Endothelial cell (in vitro differentiated cells): ENCODE results near the gene AKAP4. TPM values are rescaled to one million over a fixed set of nuclear protein-coding genes. Genes with fewer than 3 reads are reported as not detected.

Experiments used
- DNase-seq: peaks from one replicate; pipeline ENCODE4 v3.0.0; 2021; ENCODE audit warnings: low spot score
- H3K27ac Mint-ChIP-seq: one replicate; pipeline ENCODE4 v1.8.0; 2021; ENCODE audit warnings: mixed read lengths, inconsistent platforms; ENCODE audit not compliant: unreplicated experiment
- H3K27me3 Mint-ChIP-seq: one replicate; pipeline ENCODE4 v1.8.0; 2021; ENCODE audit warnings: mild to moderate bottlenecking, moderate library complexity, mixed read lengths, inconsistent platforms; ENCODE audit not compliant: unreplicated experiment
- H3K36me3 Mint-ChIP-seq: one replicate; pipeline ENCODE4 v1.8.0; 2021; ENCODE audit warnings: mild to moderate bottlenecking, low read depth, mixed read lengths, inconsistent platforms; ENCODE audit not compliant: unreplicated experiment
- H3K4me1 Mint-ChIP-seq: one replicate; pipeline ENCODE4 v1.8.0; 2021; ENCODE audit warnings: mild to moderate bottlenecking, mixed read lengths, inconsistent platforms; ENCODE audit not compliant: unreplicated experiment
- H3K4me3 Mint-ChIP-seq: one replicate; pipeline ENCODE4 v1.8.0; 2021; ENCODE audit warnings: mild to moderate bottlenecking, mixed read lengths, inconsistent platforms; ENCODE audit not compliant: unreplicated experiment
- H3K9me3 Mint-ChIP-seq: one replicate; pipeline ENCODE4 v1.8.0; 2021; ENCODE audit warnings: mixed read lengths, inconsistent platforms; ENCODE audit not compliant: unreplicated experiment
- CTCF ChIP-seq: fragments of 200-600 bp; sonication (generic); IDR thresholded peaks from one replicate; pipeline ENCODE4 v1.5.0; 2021; ENCODE audit warnings: antibody characterized with exemption; ENCODE audit not compliant: unreplicated experiment
- total RNA-seq: library from RNA; stranded (reverse); fragmentation: NEBNext Ultra II Directional; extraction: Animal tissue kit (Norgen Biotek cat#: 25700); gene quantifications from one replicate; pipeline ENCODE4 v1.2.1, GENCODE V29; 2021; ENCODE audit not compliant: unreplicated experiment

Gene AKAP4
- total RNA-seq, 1 donor from 2014 or later = not detected

GRCh38 chrX:50198348-50198747 lies 2.5 kb downstream of the AKAP4 start:
- Mint-ChIP-seq H3K27me3 (no peaks in the 10 kb centered on the region), H3K27ac (no peak overlapping the region), H3K4me3 (no peak overlapping the region), H3K4me1 (no peaks in the 10 kb centered on the region), H3K9me3 (no peaks in the 10 kb centered on the region), H3K36me3 (no peaks in the 10 kb centered on the region)
- TF ChIP-seq CTCF = no peak
- no peak for DNase-seq

GRCh38 chrX:50188859-50189600 lies 11.8 kb downstream of the AKAP4 start:
- no peak overlapping the region for H3K4me3 Mint-ChIP-seq
- TF ChIP-seq CTCF = no peak
- H3K4me1 Mint-ChIP-seq = no peaks in the 10 kb centered on the region
- H3K27me3 Mint-ChIP-seq = no peaks in the 10 kb centered on the region
- H3K9me3 Mint-ChIP-seq = no peaks in the 10 kb centered on the region
- H3K27ac Mint-ChIP-seq = no peak overlapping the region
- no peak for DNase-seq
- H3K36me3 Mint-ChIP-seq = no peaks in the 10 kb centered on the region

- Mint-ChIP-seq H3K9me3 (no peaks in the 10 kb centered on the region), H3K36me3 (no peaks in the 10 kb centered on the region), H3K4me1 (no peaks in the 10 kb centered on the region), H3K4me3 (no peak overlapping the region), H3K27ac (no peak overlapping the region), H3K27me3 (peaks cover 1% of the 10 kb centered on the region)
- DNase-seq = no peak
- no peak for TF ChIP-seq CTCF
These were observed 16.9 kb downstream of the AKAP4 start for GRCh38 chrX:50183891-50184290.

GRCh38 chrX:50180073-50180940 lies 20.5 kb downstream of the AKAP4 start:
- no peak for TF ChIP-seq CTCF
- H3K4me3 Mint-ChIP-seq = no peak overlapping the region
- H3K27me3 Mint-ChIP-seq = peaks cover 1% of the 10 kb centered on the region
- H3K36me3 Mint-ChIP-seq = no peaks in the 10 kb centered on the region
- H3K9me3 Mint-ChIP-seq = no peaks in the 10 kb centered on the region
- H3K4me1 Mint-ChIP-seq = no peaks in the 10 kb centered on the region
- H3K27ac Mint-ChIP-seq = no peak overlapping the region
- no peak for DNase-seq

GRCh38 chrX:50169717-50170116 lies 31.1 kb downstream of the AKAP4 start:
- H3K9me3 Mint-ChIP-seq = no peaks in the 10 kb centered on the region
- H3K27me3 Mint-ChIP-seq = peaks cover 3% of the 10 kb centered on the region
- no peak for DNase-seq
- no peak overlapping the region for H3K4me3 Mint-ChIP-seq
- H3K4me1 Mint-ChIP-seq = no peaks in the 10 kb centered on the region
- TF ChIP-seq CTCF = no peak
- H3K27ac Mint-ChIP-seq = no peak overlapping the region
- H3K36me3 Mint-ChIP-seq = no peaks in the 10 kb centered on the region
